ENCODE results near the gene PRPH2.
A peak's percentile ranks its signal among the peaks of the same experiment; 100 is the strongest.
"Not testable (repeated sequence)": the region's sequence is repeated elsewhere in the genome, so short reads cannot be mapped to it uniquely, and the experiment has no call there.

Gene PRPH2

DNA sequence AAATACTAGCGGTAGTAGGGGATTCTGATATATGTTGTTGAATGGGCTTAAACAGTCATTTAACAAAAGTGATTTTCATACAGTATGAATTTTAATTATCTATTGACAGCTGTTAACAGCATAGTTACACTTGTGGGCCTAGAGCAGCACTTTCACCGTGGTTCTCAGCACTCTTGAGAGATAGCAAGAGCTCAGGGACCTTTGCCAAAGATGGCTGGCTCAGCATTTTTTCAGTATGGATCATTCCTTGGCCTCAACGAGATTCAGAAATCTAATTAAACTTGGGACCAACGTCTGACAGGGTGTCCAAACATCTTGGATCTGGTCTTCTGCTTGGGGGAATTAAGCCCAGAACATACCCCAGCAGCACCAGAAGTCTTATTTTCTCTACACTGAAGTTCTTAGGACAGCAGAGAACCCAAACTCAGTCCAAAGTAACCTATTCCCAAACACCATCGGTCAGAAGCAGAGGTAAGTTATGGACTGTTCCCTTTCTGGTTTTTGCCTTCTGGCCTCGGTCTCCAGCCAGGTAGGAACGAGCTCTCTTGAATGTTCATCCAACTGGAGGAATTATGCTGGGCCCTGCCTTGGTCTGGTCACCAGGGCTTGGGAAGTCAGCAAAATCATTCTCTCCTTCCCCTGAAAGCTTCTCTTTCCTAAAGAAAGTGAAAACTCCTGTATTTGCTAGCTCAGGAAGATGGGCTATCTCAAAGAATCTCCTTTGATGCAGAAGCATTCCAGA, 25.7 kb downstream of the PRPH2 start:
- peak; percentile 79 for DNase-seq

DNA sequence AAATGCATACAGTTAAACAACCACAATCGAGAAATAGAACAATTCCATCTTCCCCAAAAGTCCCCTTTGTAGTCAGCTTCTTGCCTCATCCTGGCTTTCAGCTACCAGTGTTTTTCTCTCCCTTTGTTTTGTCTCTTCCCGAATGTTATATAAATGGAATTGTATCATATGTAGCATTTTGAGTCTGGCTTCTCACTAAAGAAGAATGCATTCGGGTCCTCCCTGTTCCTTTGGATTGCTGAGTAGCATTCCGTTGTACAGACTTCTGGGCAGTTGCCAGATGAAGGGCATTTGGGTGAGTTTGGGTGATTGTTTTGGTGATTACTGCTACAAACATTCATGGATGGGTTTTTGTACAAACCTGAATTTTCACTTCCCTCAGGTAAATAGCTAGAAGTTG, 27.8 kb downstream of the PRPH2 start:
- peak; percentile 87 for DNase-seq

DNA sequence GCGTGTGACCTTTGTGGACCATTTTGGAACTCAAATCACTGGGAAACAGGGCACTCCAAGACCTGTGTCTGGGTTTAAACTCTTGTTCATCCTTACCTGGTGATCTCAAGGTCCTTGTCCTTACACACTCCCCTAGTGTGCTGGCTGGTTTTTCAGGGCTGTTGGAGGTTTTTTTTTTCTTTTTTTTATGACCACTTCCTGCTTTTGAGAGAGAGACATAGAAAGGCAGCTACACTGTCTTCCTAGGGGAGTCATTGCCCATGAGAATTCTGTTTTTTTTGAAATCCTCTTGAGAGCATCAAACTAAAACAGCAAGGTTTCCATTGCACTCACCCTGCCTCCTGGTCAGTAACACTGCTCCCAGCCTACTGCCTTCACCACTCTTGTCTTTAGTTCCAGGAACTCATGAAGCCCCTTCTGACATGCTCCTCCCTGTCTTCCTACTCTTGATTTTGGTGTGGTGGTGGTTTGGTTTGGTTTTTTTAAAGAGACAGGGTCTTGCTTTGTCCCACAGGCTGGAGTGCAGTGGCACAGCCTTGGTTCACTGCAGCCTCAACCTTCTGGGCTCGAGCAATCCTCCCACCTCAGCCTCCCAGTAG, 28.6 kb downstream of the PRPH2 start:
- DNase-seq: peak; percentile 21

DNA sequence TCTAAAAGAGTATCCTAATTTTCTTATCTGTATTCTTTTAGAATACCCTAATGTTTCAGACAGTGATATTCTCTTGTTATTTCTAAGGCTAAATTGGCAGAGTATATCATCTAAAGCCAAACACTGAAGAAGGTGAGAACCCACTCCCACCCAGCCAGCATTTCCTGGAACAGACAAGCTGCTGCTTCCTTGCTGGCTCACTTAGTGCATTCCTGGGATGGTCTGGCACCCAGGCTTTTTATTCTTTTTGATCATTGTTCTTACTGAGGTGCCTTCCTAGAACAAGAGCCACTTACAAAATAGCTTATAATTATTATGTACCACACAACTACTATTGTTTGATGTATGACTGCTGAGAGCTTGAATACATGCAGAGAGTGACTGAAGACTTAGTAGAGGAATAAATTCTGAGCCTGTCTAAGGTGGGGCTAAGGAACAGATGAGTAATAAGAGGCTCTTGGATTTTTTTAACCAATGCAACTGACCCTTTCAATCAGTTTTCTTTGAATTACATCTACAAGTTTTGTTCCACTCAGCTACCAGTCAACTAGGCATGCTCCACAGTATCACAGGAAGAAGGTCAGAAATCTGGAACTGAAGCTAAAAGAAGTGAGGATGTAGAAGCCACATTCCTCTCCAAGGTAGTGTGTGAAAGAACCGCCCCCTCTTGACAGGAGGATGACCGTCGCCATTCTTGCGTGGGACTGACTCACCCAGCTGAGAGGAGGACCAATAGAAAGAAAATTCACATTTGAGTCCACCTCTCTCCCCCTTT, 30.1 kb downstream of the PRPH2 start:
- DNase-seq: peak; percentile 65

DNA sequence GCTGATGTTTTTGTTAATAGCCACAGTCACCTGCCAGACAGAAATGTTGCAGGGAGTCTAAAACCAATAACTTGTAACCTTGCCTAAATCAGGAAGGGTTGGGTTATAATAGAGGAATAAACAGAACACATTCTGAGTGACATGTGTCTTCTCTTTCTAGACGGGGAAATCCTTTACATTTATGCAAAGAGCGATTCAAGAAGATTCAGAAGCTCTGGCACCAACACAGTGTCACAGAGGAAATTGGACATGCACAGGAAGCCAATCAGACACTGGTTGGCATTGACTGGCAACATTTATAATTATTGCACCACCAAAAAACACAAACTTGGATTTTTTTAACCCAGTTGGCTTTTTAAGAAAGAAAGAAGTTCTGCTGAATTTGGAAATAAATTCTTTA, 31.5 kb downstream of the PRPH2 start:
- no peak for DNase-seq

DNA sequence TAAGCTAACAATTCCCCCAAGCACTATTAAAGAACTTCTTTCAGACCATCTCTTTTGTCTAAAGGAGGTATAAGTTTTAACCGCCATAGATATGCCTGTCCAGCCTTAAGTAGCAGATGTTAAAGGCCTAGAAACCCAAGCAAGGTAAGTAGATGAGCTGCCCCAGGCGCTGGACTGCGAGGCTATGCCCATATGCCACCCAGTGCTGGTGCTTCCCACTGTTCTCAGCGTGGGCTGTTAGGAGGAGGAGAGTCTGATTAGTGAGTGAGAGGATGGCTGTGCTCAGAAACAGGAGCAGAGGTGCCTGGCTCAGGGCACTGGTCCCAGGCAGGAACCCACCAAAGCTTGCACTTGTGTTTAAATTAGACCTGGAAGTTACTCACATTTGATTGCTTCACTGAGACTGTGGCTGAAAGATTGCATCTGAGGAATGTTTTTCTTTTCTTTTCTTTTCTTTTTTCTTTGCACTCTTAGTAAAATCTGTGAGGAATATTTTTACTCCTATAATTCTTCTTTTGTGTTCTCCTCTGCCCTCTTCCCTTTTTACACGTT, 32.2 kb downstream of the PRPH2 start:
- no peak for DNase-seq

DNA sequence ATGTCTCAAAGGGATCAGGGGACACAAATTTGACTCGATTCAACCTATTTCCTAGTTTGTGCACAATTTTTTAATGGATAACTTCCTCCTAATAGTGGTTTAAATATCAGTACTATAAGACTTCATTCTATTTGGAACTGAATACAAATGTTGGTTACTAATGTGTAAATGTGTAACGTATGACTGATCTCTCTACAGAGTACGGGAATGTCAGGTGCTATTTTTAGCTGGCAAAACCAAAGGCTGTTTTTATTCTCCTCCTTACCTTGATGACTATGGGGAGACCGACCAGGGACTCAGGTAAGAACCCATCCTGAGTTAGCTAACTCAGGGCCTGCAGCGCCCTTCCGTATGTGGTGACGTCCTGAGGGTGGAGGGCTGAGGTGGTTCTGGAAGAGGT, 33.0 kb downstream of the PRPH2 start:
- DNase-seq: no peak

DNA sequence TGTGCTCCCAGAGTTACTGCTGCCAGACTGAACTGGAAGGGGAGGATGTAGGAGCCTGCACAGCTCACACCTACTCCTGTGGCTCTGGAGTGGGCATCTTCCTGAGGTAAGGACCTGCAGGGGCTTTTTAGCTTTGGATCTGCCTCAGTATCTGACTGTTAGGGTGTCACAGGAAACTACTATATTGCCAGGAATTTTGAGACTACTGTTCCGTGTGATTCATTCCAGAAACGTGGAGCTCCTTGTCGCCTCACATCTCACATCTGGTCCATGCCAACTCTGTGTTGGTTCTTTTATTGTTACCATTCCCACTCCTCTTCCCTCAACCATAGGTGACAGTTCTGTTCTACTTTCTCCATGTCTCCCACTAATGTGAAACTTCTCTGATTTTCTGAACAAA, 34.1 kb downstream of the PRPH2 start:
- no peak for DNase-seq

DNA sequence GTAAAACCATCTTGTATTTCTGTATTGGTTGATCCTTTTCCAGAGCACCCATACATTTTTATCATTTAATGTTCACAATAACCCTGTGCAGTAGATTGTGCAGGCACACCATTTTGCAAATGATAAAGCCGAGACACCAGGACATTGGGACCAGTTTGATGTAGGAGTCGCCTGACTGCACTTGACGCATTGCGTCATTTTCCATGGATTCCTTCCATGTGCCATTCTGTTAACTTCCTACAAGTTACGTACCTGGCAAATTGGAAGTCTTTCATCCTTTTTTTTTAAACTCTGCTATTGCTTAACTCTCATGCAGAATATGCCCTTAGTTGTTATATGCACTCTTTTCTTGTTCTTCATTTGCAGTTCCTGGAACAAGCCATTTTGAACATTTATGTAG, 43.0 kb downstream of the PRPH2 start:
- no peak for DNase-seq

DNA sequence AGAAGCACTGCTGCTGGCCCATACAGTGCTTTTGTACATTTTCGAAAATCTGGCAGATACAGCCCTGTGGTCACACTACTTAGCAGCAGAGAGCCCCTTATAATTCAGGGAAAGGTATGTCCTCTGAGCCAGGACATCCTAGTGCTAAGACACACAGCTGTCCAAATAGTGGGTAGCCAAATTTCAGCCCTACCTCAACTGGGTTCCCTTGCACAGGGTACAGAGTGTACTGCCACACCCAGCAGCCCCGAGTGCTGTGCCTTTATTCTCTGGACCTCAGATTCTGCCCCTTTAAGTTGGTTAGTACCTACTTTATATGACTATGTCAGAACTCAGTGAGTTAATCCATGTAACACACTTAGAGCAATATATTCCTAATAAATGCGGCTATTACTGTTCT, 47.6 kb downstream of the PRPH2 start:
- no peak for DNase-seq

DNA sequence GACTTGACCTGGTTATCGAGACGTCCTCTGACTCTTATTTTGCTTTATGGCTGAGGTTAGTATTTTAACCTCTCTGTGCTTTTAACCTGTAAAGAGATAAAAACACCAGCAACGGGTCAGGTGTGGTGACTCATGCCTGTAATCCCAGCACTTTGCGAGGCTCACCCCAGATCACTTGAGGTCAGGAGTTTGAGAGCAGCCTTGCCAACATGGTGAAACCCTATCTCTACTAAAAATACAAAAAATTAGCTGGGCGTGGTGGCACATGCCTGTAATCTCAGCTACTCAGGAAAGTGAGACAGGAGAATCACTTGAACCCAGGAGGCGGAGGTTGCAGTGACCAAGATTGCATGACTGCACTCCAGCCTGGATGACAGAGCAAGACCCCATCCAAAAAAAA, 48.0 kb downstream of the PRPH2 start:
- not testable (repeated sequence) for DNase-seq

DNA sequence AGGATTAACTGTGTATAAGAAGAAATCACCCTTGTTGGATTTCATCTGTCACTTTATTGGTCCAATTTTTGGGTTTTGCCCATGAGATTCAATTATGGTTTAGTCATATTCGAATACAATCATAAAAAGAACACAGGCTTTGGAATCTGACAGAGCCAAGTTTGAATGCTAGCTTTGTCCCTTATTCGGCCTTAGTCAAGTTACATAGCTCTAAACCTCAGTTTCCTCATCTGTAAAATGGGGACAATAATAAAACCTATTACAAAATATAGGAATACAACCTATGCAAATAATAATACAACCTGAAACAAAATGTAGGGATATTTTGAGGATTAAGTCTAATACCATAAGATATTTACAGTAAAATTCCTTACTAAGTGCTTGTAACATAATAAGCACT, 57.7 kb downstream of the PRPH2 start:
- no peak for DNase-seq

DNA sequence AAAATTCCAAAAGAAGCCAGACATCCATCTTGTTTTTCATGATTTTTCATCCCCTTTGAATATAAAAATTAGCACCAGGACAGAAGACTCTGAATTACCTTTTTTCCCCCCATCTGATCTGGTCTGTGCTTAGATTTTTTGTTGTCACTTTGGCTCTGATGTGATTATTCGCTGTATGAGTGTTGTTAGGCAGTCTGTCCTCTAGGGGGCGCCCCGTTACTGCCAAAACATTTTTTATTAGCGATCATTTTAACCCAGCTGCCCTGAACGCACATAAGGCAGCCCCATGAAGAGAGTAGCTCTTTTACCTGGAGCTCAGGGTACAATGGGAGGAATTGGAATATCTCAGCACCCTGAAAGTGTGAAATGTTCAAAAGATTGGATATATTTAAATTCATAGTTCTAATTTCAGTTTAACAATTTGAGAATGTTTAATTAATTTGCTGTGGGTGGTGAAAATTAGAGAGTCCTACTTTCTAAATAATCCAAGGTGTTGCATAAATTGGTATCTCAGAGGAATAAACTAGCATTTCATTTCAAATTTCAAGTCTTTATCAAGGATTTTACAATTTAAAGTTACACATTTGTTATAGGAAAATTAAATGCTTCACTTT, 60.8 kb downstream of the PRPH2 start:
- peak; percentile 67 for DNase-seq

DNA sequence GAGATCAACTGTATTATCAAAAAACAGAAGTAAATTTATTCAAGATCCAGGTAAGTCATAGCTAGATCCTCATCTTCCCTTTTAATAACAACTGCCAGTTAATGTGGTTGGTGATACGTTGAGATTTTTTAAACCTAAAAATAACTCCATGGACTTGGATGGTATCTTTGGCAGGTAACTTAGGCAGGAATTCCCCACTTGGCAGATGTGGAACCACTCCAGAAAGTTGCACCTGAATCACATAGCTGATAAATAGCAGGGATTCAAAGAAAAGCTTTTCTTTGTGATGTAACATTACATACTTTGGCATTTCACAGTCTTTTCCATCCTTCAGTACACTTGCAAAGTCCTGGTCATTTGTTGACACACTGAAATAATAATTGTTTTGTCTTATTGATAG, 62.6 kb downstream of the PRPH2 start:
- DNase-seq: no peak

DNA sequence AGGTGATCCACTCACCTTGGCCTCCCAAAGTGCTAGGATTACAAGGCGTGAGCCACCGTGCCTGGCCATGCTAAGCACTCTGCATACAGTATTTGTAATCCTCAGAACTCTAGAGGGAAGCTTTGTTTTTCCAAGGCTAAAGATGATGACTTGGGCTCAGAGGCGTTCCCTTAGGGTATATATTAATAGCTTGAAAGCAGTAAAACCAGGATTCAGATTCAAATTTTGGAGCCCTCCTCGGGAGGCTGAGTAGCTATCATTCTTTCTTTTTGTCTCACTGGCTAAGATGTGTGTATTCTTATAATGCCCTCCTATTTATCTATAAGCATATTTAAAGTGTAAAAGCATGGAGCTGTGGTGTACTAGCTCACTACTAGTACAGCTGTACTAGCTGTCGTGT, 68.5 kb downstream of the PRPH2 start:
- DNase-seq: no peak

DNA sequence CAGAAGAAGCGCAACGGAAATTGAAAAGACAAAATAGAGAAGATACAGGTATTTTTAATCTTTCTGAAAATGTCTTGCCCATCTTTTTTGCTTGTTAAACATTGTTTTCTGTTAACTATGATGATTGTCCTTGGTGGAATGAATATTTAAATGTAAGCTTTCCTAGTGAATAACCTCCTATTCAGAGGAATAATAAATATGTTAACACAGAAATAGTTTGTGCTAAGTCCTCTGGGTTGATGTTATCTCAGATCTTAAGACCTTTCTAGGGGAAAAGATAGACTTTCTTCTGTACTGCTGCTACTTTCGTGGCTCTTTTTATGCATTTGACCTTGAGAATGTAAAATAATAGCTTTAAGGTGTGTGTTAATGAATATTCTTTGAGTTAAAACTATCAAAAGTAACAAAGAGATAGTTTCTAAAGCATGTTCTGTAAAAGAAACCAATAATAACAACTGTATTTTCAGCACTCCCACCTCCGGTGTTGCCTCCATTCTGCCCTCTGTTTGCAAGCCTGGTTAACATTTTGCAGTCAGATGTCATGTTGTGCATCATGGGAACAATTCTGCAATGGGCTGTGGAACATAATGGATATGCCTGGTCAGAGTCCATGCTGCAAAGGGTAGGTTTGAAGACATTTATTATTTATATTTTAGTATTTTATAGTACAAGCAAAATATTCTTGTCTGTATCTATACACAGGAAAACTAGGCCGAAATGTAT, 70.2 kb downstream of the PRPH2 start:
- DNase-seq: no peak

Data from fibroblast of skin of right biceps (primary cell).